ENCODE data around the gene IRX6. TPM values are rescaled to one million over a fixed set of nuclear protein-coding genes. Genes with fewer than 3 reads are reported as not detected.

The IRX6 gene
- total and polyA plus RNA-seq, 2 of the 8 experiments (the other 6 are each of a cell fraction or from before 2014, with no cell fraction given): 0.61 TPM; not detected in 1

DNA sequence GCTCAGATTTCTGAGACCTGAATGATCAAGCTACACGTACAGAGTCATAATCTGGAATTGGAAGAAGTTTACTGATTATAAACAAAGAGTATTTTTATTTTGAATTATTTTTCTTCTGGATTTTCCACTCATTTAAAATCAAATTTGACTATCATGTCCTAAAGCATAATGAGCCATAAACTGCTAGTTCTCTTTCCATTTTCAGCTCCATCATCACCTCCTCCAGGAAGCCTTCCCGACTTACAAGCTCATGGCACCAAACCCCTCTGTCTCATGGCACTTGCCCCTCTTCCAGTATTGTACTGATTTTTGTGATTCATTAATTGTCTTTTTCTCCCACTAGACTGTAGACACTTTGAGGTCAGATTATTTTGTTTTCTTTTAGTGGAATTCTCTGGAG lies 35.9 kb downstream of the IRX6 start (continued):
- TF ChIP-seq SIX5 (IDR thresholded peaks at IDR 0.05; ENCODE audit: low read depth, low read length): no peak
- no peak for TF ChIP-seq NRF1 (IDR thresholded peaks at IDR 0.05; ENCODE audit: low read depth, low read length)
